Heart right ventricle (tissue), 16 donors: ENCODE results near the gene SH2D2A. TPM values are rescaled to one million over a fixed set of nuclear protein-coding genes. Genes with fewer than 3 reads are reported as not detected.

Experiments
- ATAC-seq, 8 donors: fragments of 200-7000 bp; cut with Tn5 transposase; one replicate each; pipeline ENCODE4 v1.9.1; 2020; ENCODE audit warnings: mild to moderate bottlenecking in 8 of 8, moderate library complexity in 8 of 8, moderate number of reproducible peaks in 1 of 8
- DNase-seq, 2 donors: peaks; one replicate each; pipeline ENCODE4 v3.0.0-alpha.2; 2020
- H3K27ac ChIP-seq, 10 donors: fragments of 200-600 bp; sonication (generic) in 2 of 10; one replicate each; pipeline versions ENCODE4 v1.5.0 to v1.8.0; 2020 to 2022; ENCODE audit warnings: mild to moderate bottlenecking in 3 of 10
- H3K27me3 ChIP-seq, 7 donors: fragments of 200-600 bp; one replicate each; pipeline ENCODE4 v1.8.0; 2021 to 2022; ENCODE audit warnings: mild to moderate bottlenecking in 2 of 7
- H3K36me3 ChIP-seq, 9 donors: fragments of 200-600 bp; sonication (generic) in 1 of 9; one replicate each; pipeline versions ENCODE4 v1.5.0 to v1.8.0; 2020 to 2022; ENCODE audit warnings: mild to moderate bottlenecking in 2 of 9
- H3K4me1 ChIP-seq, 9 donors: fragments of 200-600 bp; sonication (generic) in 1 of 9; one replicate each; pipeline versions ENCODE4 v1.5.0 to v1.8.0; 2020 to 2022; ENCODE audit warnings: mild to moderate bottlenecking in 4 of 9
- H3K4me3 ChIP-seq, 10 donors: fragments of 200-600 bp; sonication (generic) in 2 of 10; one replicate each; pipeline versions ENCODE4 v1.5.0 to v1.8.0; 2020 to 2022; ENCODE audit warnings: mild to moderate bottlenecking in 7 of 10, moderate library complexity in 2 of 10
- H3K9me3 ChIP-seq, 11 donors: fragments of 200-600 bp in 10 of 11; sonication (generic) in 2 of 11; one replicate each; pipeline versions ENCODE4 v1.5.0 to v1.8.0; 2013 to 2022; ENCODE audit warnings: mild to moderate bottlenecking in 2 of 11, control low read depth in 1 of 11, moderate library complexity in 1 of 11
- CTCF ChIP-seq, 9 donors: fragments of 200-600 bp; sonication (generic) in 2 of 9; IDR thresholded peaks; one replicate each; pipeline versions ENCODE4 v1.5.0 to v1.8.0; 2021 to 2022; ENCODE audit warnings: antibody characterized with exemption in 9 of 9, mild to moderate bottlenecking in 5 of 9, moderate library complexity in 1 of 9
- WGBS, 2 donors: extraction: QIAGEN DNeasy Blood & Tissue Kit; methylation state at CpG; one replicate each; pipeline ENCODE4 v1.1.7; 2013; ENCODE audit warnings: inconsistent platforms in 1 of 2; 5-methylcytosine and 5-hydroxymethylcytosine counted together
- intact Hi-C, 10 donors: fragments of 100-400 bp; cut with DNase I; formaldehyde crosslinking; loops; one replicate each; pipeline versions ENCODE4 v1.11.1 to v1.14.2; 2022
- polyA plus RNA-seq, 2 donors: library from polyadenylated mRNA; stranded (reverse); fragments of 200-250 nt; gene quantifications; one replicate each; pipeline ENCODE4 v1.2.3, GENCODE V29; 2013
- total RNA-seq, 10 donors: library from RNA; stranded (reverse); fragmentation: NEBNext Ultra II Directional in 3 of 10; extraction: Animal tissue kit (Norgen Biotek cat#: 25700) in 3 of 10; gene quantifications; one replicate each; pipeline versions ENCODE4 v1.2.1 to v1.2.4, GENCODE V29; 2021 to 2023
- donor health status: Arrhythmogenic right ventricular cardiomyopathy.
- donor health status: ischemic (EF 13 %, LVEDD 7.1; RV severe dilation, severe dysfunction).
- donor health status: healthy with polysubstance abuse.
- donor health status: DM: no; HTN: yes; CAD: no.
- donor health status: DM: no; HTN: no; CAD: no.
- donor health status: ischemic (EF 25% LVEDD 6.9; RV normal size, moderate dysfunction).
- donor health status: ischemic (EF 25% LVEDD 5.7; RV mildly dilated, moderate dysfunction).
- donor health status: healthy.
- donor health status: DM: yes; HTN: yes; CAD: no.
- donor health status: Ischemic cardiomyopathy.
- donor health status: ischemic (EF 35%, LVEDD 5.7; RV mildly dilated, moderate dysfunction).
- donor health status: nonischemic (EF 11% LVEDD 7.7; RV severe dilation, severe dysfunction).
- donor health status: DM: yes; HTN: yes; CAD: no.
- donor health status: PGD.
- donor health status: ischemic (EF 29% LVEDD 5.4; RV normal size, mild dysfunction).
- donor health status: nonischemic (EF 23%, LVEDD 6.1; RV moderate dilation, normal function).

SH2D2A gene
- total and polyA plus RNA-seq, 12 donors: 0.50 to 4.4 (median 0.81) TPM; not detected in 1

DNA sequence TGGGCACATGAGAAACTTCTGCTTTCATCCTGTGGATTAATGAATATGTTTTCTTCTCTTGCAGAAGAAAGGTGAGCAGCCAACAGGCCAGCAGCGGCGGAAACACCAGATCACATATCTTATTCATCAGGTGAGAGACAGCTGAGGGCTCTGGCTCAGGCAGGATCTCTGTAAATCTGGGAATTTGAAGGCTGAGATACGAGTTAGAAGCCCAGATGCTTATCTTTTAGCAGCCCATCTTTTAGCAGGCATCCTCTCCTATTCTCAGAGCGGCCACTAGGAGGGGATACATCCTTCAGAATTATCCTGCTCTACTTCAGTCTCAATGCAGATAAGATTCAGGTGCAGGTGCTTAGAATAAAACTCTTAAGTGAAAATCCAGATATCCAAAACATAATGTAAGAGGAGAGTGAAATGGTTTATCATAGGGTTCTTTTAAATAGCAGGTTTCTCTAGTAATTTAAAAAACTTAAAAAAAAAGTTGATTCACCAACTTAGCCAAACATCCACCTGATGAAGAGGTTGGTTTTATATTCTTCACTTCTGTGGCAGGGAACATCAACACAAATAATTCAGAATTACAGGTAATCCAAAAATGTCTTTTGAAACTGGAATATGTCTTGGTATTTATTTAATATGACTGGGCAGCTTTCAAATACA lies 19.3 kb downstream of the SH2D2A start:
- WGBS, 2 donors: 52 to 66% methylated on average over 4 of the region's 4 CpGs
- intact Hi-C loops: loop anchor here in 2 of 10 donors (2.0 to 5.0 kb wide), 2 partner anchors 65 to 93 kb away; partner anchors contain the start of gene NTRK1 (in 1 of the 2)
- peak in 2 of 8 donors; percentile 26 to 31 for ATAC-seq

GRCh38 chr1:156796340-156797097 lies 20.1 kb downstream of the SH2D2A start:
- ATAC-seq (no peak), DNase-seq (no peak)
- Histone ChIP-seq H3K9me3 (no peaks in the 10 kb centered on the region), H3K27ac (no peak overlapping the region), H3K4me3 (no peak overlapping the region), H3K4me1 (peaks cover 2 to 17% (median 13%) of the 10 kb centered on the region in 9 donors), H3K27me3 (no peaks in the 10 kb centered on the region), H3K36me3 (peaks cover 5 to 100% (median 74%) of the 10 kb centered on the region in 9 donors)
- 88 to 92% methylated on average over 8 of the region's 8 CpGs for WGBS, 2 donors
- TF ChIP-seq CTCF (IDR thresholded peaks at IDR 0.05): no peak
- intact Hi-C loops: loop anchor here in 2 of 10 donors (2.0 to 5.0 kb wide), 2 partner anchors 66 to 94 kb away; partner anchors contain the start of gene NTRK1 (in 1 of the 2)

More for the DNA sequence above, 19.3 kb downstream of the SH2D2A start:
- no peak overlapping the region for H3K4me3 ChIP-seq
- peak; percentile 47 to 75 (median 71) for TF ChIP-seq CTCF (IDR thresholded peaks at IDR 0.05)
- DNase-seq: no peak
- no peaks in the 10 kb centered on the region for H3K9me3 ChIP-seq
- peaks cover 2 to 25% (median 21%) of the 10 kb centered on the region in 9 donors for H3K4me1 ChIP-seq
- H3K27me3 ChIP-seq: no peaks in the 10 kb centered on the region
- no peak overlapping the region for H3K27ac ChIP-seq
- H3K36me3 ChIP-seq: peaks cover 5 to 98% (median 67%) of the 10 kb centered on the region in 9 donors

- H3K4me3 ChIP-seq: no peak overlapping the region
- intact Hi-C loops: loop anchor here in 2 of 10 donors (2.0 to 5.0 kb wide), 2 partner anchors 67 to 95 kb away; partner anchors contain the start of gene NTRK1 (in 1 of the 2)
- H3K4me1 ChIP-seq: peaks cover under 1 to 10% (median 5%) of the 10 kb centered on the region in 9 donors
- WGBS, 2 donors: 56 to 61% methylated on average over 7 of the region's 7 CpGs
- no peaks in the 10 kb centered on the region for H3K27me3 ChIP-seq
- TF ChIP-seq CTCF (IDR thresholded peaks at IDR 0.05): no peak
- peaks cover 5 to 100% (median 70%) of the 10 kb centered on the region in 9 donors for H3K36me3 ChIP-seq
- no peak overlapping the region for H3K27ac ChIP-seq
- ATAC-seq (no peak), DNase-seq (no peak)
- H3K9me3 ChIP-seq: no peaks in the 10 kb centered on the region
Observed at GRCh38 chr1:156795787-156796186, 20.9 kb downstream of the SH2D2A start.

DNA sequence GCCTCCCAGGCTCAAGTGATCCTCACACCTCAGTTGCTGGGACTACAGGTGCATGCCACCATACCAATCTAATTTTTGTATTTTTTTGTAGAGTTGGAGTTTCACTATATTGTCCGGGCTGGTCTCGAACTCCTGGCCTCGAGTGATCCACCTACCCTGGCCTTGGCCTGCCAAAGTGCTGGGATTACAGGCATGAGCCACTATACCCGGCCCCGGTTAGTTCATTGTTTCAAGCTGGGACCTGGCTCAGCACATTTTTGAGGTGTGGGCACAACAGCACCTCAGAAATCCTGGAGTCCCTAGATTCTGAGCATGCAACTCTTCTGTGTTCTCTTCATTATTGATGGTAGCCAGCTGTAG lies 21.3 kb downstream of the SH2D2A start:
- H3K36me3 ChIP-seq: peaks cover 5 to 100% (median 68%) of the 10 kb centered on the region in 9 donors
- no peaks in the 10 kb centered on the region for H3K9me3 ChIP-seq
- TF ChIP-seq CTCF (IDR thresholded peaks at IDR 0.05): no peak
- WGBS, 2 donors: 95 to 96% methylated on average over 5 of the region's 5 CpGs
- ATAC-seq (no peak), DNase-seq (no peak)
- H3K4me1 ChIP-seq: peaks cover 0 to 5% (median 1%) of the 10 kb centered on the region in 9 donors
- intact Hi-C loops: loop anchor here in 1 of 10 donors (5.0 kb wide), 1 partner anchor 67 kb away; the partner anchor contains the start of gene NTRK1
- no peak overlapping the region for H3K27ac ChIP-seq
- H3K27me3 ChIP-seq: no peaks in the 10 kb centered on the region
- H3K4me3 ChIP-seq: no peak overlapping the region
